GM18507 (cell line): ENCODE measurements around the gene SFXN5.
"Not testable (repeated sequence)": the region's sequence is repeated elsewhere in the genome, so short reads cannot be mapped to it uniquely, and the experiment has no call there.

Experiments used
- DNase-seq: peaks from one replicate; pipeline ENCODE4 v3.0.0; 2011; ENCODE audit warnings: low read depth; ENCODE audit not compliant: insufficient read length; ENCODE audit errors: extremely low spot score
- FAIRE-seq: peaks from 2 replicates; lab custom pipeline; 2011; peaks lifted over from hg19 to GRCh38; lab: Jason Lieb, UNC

The SFXN5 gene

GRCh38 chr2:73071360-73072128 lies at the start of gene SFXN5:
SFXN5 (minus strand) TSS chr2:73071712; CDS start chr2:73071705, 7 bp downstream.
- peak; percentile 98 for DNase-seq
- FAIRE-seq: peak; percentile 92

GRCh38 chr2:73119611-73120239 lies 48.2 kb upstream of the SFXN5 start:
- not testable (repeated sequence) for DNase-seq, FAIRE-seq

- FAIRE-seq: no peak
- no peak for DNase-seq
These were observed 45.9 kb upstream of the SFXN5 start for GRCh38 chr2:73117441-73117840.

GRCh38 chr2:73116182-73116960 lies 44.9 kb upstream of the SFXN5 start:
- DNase-seq (no peak), FAIRE-seq (no peak)

- DNase-seq (no peak), FAIRE-seq (no peak)
These were observed 42.9 kb upstream of the SFXN5 start for GRCh38 chr2:73114273-73114867.

GRCh38 chr2:73112913-73113854 lies 41.7 kb upstream of the SFXN5 start, which contains the start of gene RAB11FIP5:
RAB11FIP5 (minus strand) TSS chr2:73112948; CDS start chr2:73112777, 171 bp downstream.
- peak; percentile 38 for DNase-seq
- no peak for FAIRE-seq

GRCh38 chr2:73112026-73112912 lies 40.8 kb upstream of the SFXN5 start:
- DNase-seq: no peak
- FAIRE-seq: no peak

- FAIRE-seq (no peak), DNase-seq (no peak)
These were observed 39.8 kb upstream of the SFXN5 start for GRCh38 chr2:73111073-73112025.

GRCh38 chr2:73110168-73111072 lies 38.9 kb upstream of the SFXN5 start:
- DNase-seq (no peak), FAIRE-seq (no peak)

- DNase-seq (no peak), FAIRE-seq (no peak)
These were observed 38.1 kb upstream of the SFXN5 start for GRCh38 chr2:73109431-73110167.

GRCh38 chr2:73107211-73107926 lies 35.9 kb upstream of the SFXN5 start:
- DNase-seq (no peak), FAIRE-seq (no peak)

- no peak for DNase-seq
- no peak for FAIRE-seq
These were observed 35.3 kb upstream of the SFXN5 start for GRCh38 chr2:73106791-73107190.

- FAIRE-seq: no peak
These were observed 34.0 kb upstream of the SFXN5 start for GRCh38 chr2:73105511-73105971.

GRCh38 chr2:73104933-73105332 lies 33.4 kb upstream of the SFXN5 start:
- DNase-seq: no peak
- FAIRE-seq: no peak

More at GRCh38 chr2:73105511-73105971, 34.0 kb upstream of the SFXN5 start:
- no peak for DNase-seq
